ENCODE data around the gene SPTSSB. TPM values are rescaled to one million over a fixed set of nuclear protein-coding genes. Genes with fewer than 3 reads are reported as not detected.
A peak's percentile ranks its signal among the peaks of the same experiment; 100 is the strongest.

SPTSSB gene
- total RNA-seq, 1 experiment from 2014 or later, result not detected

DNA sequence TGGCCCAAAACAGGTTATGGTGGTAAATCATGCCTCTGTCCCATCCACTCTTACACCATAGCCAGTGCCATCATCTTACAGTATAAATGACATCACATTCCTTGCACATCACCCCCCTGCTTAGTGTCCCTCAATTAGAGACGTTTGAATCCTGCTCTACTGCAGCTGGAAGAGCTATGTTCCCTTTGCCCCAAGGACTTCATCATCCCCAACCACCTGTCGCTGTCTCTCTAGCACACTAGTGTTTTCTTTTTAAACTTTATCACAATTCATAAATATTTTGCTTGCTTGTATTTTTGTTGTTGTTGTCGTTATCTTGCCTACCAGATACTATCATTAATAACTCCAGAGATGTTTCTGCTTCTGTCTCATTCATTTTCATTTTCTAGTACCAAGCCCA lies 28.7 kb downstream of the SPTSSB start:
- no peaks in the 10 kb centered on the region for H3K9me3 ChIP-seq (replicated peaks)
- H3K4me1 ChIP-seq (replicated peaks), result peaks cover 42% of the 10 kb centered on the region
- H3K4me3 ChIP-seq, result no peak overlapping the region
- no peak for DNase-seq (ENCODE audit: low read depth in 1 of 2, low spot score in 2 of 2)
- no peaks in the 10 kb centered on the region for H3K27me3 ChIP-seq (replicated peaks)
- no peak overlapping the region for H3K27ac ChIP-seq
- H3K36me3 ChIP-seq, result no peaks in the 10 kb centered on the region

DNA sequence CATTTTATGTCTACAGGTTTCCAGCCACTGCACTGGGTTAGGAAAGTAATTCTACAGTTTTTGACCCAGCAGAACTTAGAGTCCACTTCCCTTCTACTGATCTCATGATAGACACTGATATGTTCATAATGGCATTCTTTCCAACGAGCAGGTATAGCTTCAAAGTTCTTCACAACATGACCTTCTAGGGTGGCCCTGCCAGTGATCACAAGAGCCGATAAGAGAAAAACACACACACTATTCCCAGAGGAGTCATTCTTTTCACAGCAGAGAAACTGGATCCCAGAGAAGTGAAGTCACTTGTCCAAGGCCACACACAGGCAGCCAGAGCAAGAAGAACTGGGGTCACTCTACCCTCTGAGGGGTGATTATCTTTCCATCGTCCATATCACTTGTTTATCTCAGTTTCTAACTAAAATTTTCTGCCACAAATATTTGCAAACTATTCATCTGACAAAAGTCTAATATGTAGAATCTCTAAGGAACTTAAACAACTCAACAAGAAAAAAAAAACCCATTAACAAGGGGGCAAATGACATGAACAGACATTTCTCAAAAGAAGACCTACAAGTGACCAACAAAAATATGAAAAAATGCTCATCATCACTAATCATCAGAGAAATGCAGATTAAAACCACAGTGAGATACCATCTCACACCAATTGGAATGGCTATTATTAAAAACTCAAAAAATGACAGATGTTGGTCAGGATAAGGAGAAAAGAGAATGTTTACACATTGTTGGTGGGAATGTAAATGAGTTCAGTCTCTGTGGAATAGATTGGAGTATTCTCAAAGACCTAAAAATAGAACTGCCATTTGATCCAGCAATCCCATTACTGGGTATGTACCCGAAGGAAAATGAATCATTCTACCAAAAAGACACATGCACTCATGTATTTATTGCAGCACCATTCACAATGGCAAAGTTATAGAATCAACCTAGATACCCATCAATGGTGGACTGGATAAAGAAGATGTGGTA lies 31.5 kb downstream of the SPTSSB start:
- DNase-seq (ENCODE audit: low read depth in 1 of 2, low spot score in 2 of 2), result peak; percentile 67 to 86
- H3K4me1 ChIP-seq (replicated peaks), result peaks cover 40% of the 10 kb centered on the region

DNA sequence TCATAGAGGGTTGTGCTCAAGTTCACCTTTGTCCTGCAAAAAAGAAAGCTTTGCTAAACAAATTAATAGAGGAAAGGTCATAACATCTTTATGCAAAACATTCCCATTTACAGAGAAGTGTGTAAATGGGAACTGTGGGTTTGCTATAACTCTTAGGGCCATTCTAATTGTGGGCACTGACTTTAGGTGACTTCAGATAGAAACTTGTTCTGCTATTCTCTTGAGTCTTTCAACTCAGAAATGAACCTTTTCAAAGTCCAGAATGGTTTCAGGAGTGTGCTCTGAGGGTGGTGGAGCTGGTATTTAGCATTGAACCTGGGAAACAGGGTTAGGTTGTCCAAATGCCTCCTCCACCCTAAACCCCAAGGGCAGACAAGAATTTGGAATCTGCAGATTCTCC lies 34.0 kb downstream of the SPTSSB start:
- H3K4me3 ChIP-seq, result no peak overlapping the region
- H3K9me3 ChIP-seq (replicated peaks), result no peaks in the 10 kb centered on the region
- no peak for DNase-seq (ENCODE audit: low read depth in 1 of 2, low spot score in 2 of 2)
- H3K36me3 ChIP-seq, result no peaks in the 10 kb centered on the region
- peaks cover 24% of the 10 kb centered on the region for H3K4me1 ChIP-seq (replicated peaks)
- no peaks in the 10 kb centered on the region for H3K27me3 ChIP-seq (replicated peaks)
- H3K27ac ChIP-seq, result no peak overlapping the region

More for the DNA sequence above, 31.5 kb downstream of the SPTSSB start:
- Histone ChIP-seq H3K27me3 (replicated peaks) (no peaks in the 10 kb centered on the region), H3K4me3 (no peak overlapping the region), H3K9me3 (replicated peaks) (no peaks in the 10 kb centered on the region), H3K36me3 (no peaks in the 10 kb centered on the region), H3K27ac (peak overlapping the region; percentile 72)

DNA sequence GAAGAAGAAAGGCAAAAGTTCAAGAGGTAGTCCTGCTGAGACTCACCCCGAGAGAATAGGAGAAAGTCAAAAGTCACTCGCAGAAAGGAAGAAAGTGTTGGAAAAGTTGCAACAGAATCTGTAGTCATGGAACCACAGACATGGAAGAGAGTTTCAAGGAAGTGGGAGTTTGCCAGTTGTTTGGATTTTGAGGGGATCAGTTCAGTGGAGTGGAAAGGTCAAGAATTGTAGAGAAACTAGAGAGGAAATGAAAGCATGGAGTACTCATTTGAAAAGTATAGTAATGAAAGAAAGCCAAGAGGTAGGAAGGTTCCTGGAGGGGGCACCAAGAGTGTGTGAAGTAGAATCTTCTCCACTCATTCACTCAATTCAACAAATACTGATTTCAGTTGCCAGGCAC lies 34.7 kb downstream of the SPTSSB start:
- no peak overlapping the region for H3K27ac ChIP-seq
- no peak overlapping the region for H3K4me3 ChIP-seq
- no peaks in the 10 kb centered on the region for H3K27me3 ChIP-seq (replicated peaks)
- DNase-seq (ENCODE audit: low read depth in 1 of 2, low spot score in 2 of 2), result no peak
- H3K4me1 ChIP-seq (replicated peaks), result peaks cover 24% of the 10 kb centered on the region
- no peaks in the 10 kb centered on the region for H3K36me3 ChIP-seq
- H3K9me3 ChIP-seq (replicated peaks), result no peaks in the 10 kb centered on the region

- H3K36me3 ChIP-seq, result no peaks in the 10 kb centered on the region
- no peak for DNase-seq (ENCODE audit: low read depth in 1 of 2, low spot score in 2 of 2)
- H3K4me1 ChIP-seq (replicated peaks), result peaks cover 1% of the 10 kb centered on the region
- H3K4me3 ChIP-seq, result no peak overlapping the region
- H3K27ac ChIP-seq, result no peak overlapping the region
- no peaks in the 10 kb centered on the region for H3K9me3 ChIP-seq (replicated peaks)
- H3K27me3 ChIP-seq (replicated peaks), result no peaks in the 10 kb centered on the region
These were observed 37.6 kb downstream of the SPTSSB start for GRCh38 chr3:161333696-161334095.

GRCh38 chr3:161332792-161333191 lies 38.5 kb downstream of the SPTSSB start:
- no peaks in the 10 kb centered on the region for H3K27me3 ChIP-seq (replicated peaks)
- H3K4me1 ChIP-seq (replicated peaks), result no peaks in the 10 kb centered on the region
- H3K27ac ChIP-seq, result no peak overlapping the region
- no peak overlapping the region for H3K4me3 ChIP-seq
- no peaks in the 10 kb centered on the region for H3K36me3 ChIP-seq
- no peaks in the 10 kb centered on the region for H3K9me3 ChIP-seq (replicated peaks)
- DNase-seq (ENCODE audit: low read depth in 1 of 2, low spot score in 2 of 2), result no peak

DNA sequence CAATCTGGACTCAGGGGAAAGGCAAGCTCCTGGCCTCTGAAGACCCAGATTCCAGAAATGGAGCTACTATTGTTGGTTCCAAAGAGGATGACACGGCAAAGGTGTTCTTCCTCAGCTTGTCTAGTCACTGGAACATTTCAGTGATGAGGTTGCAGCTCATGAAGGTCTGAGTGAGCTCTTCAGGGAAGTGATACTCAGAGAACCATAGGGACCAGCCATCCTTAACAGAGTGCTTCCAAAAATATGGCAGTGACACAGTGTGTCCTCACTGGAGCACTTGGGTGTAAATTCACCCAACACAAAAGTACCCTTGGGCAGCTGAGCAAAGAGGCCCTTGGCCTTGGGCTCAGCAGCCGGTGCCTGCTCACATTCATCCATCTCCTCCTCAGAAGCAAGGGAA lies 46.3 kb downstream of the SPTSSB start:
- H3K36me3 ChIP-seq, result no peaks in the 10 kb centered on the region
- no peaks in the 10 kb centered on the region for H3K4me1 ChIP-seq (replicated peaks)
- no peaks in the 10 kb centered on the region for H3K9me3 ChIP-seq (replicated peaks)
- DNase-seq (ENCODE audit: low read depth in 1 of 2, low spot score in 2 of 2), result no peak
- H3K27me3 ChIP-seq (replicated peaks), result no peaks in the 10 kb centered on the region
- no peak overlapping the region for H3K27ac ChIP-seq
- H3K4me3 ChIP-seq, result no peak overlapping the region

DNA sequence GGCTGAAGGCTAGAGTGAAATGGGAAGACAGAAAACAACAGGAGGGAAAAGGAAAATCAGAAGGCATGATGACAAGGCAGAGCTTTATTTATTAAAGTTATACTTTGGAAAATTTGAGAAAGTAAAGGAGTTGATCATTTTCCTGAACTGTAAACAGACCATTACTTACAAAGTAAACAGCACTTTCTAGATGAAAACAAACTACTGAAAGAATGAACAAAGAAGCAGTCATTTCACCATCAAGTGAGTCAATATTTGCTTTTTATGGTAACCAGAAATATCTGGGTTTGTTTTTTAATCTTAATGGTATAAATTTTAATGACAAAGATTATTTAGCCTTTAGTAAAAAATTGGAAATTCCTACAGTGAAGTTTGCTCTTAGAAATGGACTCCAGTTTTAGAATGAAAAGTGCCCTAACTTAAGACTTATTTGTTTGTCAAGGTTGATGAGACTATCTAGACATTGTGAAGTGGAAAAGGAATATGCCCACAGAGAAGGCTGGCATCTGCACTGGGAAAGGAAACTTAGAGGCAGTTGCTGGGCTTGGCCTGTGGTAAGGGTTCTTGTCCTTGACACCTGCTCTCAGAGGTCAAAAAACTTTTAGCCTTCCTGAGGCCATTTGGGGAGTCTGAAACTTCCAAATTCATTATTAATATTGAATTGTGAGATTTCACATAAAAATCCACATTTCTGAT lies 47.2 kb downstream of the SPTSSB start:
- H3K27ac ChIP-seq, result no peak overlapping the region
- no peaks in the 10 kb centered on the region for H3K36me3 ChIP-seq
- H3K27me3 ChIP-seq (replicated peaks), result no peaks in the 10 kb centered on the region
- no peaks in the 10 kb centered on the region for H3K4me1 ChIP-seq (replicated peaks)
- no peaks in the 10 kb centered on the region for H3K9me3 ChIP-seq (replicated peaks)
- H3K4me3 ChIP-seq, result no peak overlapping the region
- no peak for DNase-seq (ENCODE audit: low read depth in 1 of 2, low spot score in 2 of 2)

- Histone ChIP-seq H3K27me3 (replicated peaks) (no peaks in the 10 kb centered on the region), H3K4me1 (replicated peaks) (no peaks in the 10 kb centered on the region), H3K4me3 (no peak overlapping the region), H3K36me3 (no peaks in the 10 kb centered on the region), H3K27ac (no peak overlapping the region), H3K9me3 (replicated peaks) (no peaks in the 10 kb centered on the region)
- no peak for DNase-seq (ENCODE audit: low read depth in 1 of 2, low spot score in 2 of 2)
These were observed 48.3 kb downstream of the SPTSSB start for GRCh38 chr3:161322781-161323568.

GRCh38 chr3:161320837-161321236 lies 50.5 kb downstream of the SPTSSB start:
- H3K36me3 ChIP-seq, result no peaks in the 10 kb centered on the region
- H3K4me3 ChIP-seq, result no peak overlapping the region
- H3K4me1 ChIP-seq (replicated peaks), result no peaks in the 10 kb centered on the region
- no peak for DNase-seq (ENCODE audit: low read depth in 1 of 2, low spot score in 2 of 2)
- H3K9me3 ChIP-seq (replicated peaks), result no peaks in the 10 kb centered on the region
- H3K27ac ChIP-seq, result no peak overlapping the region
- H3K27me3 ChIP-seq (replicated peaks), result no peaks in the 10 kb centered on the region

DNA sequence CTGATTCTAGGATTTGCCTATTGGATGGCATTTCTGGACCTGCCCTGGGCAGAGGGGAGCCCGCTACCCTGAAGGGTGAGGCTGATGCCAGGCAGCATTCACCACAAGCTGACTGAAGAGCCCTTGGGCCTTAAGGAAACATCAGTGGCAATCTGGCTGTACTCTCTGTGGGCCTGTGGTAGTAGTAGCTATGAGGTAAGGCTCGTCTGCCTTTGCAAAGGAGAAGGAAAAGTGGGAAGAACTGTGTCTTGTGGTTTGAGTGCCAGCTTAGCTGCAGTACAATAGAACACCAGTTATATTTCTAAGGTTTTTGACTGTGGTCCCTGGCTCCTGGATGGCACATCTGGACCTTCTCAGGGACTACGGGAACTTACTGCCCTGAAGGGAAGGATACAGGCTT lies 51.5 kb downstream of the SPTSSB start:
- no peaks in the 10 kb centered on the region for H3K9me3 ChIP-seq (replicated peaks)
- no peaks in the 10 kb centered on the region for H3K4me1 ChIP-seq (replicated peaks)
- no peaks in the 10 kb centered on the region for H3K27me3 ChIP-seq (replicated peaks)
- H3K36me3 ChIP-seq, result no peaks in the 10 kb centered on the region
- no peak for DNase-seq (ENCODE audit: low read depth in 1 of 2, low spot score in 2 of 2)
- no peak overlapping the region for H3K4me3 ChIP-seq
- no peak overlapping the region for H3K27ac ChIP-seq

- DNase-seq (ENCODE audit: low read depth in 1 of 2, low spot score in 2 of 2), result no peak
- no peaks in the 10 kb centered on the region for H3K9me3 ChIP-seq (replicated peaks)
- H3K36me3 ChIP-seq, result no peaks in the 10 kb centered on the region
- H3K27ac ChIP-seq, result no peak overlapping the region
- H3K27me3 ChIP-seq (replicated peaks), result no peaks in the 10 kb centered on the region
- H3K4me3 ChIP-seq, result no peak overlapping the region
- no peaks in the 10 kb centered on the region for H3K4me1 ChIP-seq (replicated peaks)
These were observed 54.2 kb downstream of the SPTSSB start for GRCh38 chr3:161317077-161317476.

DNA sequence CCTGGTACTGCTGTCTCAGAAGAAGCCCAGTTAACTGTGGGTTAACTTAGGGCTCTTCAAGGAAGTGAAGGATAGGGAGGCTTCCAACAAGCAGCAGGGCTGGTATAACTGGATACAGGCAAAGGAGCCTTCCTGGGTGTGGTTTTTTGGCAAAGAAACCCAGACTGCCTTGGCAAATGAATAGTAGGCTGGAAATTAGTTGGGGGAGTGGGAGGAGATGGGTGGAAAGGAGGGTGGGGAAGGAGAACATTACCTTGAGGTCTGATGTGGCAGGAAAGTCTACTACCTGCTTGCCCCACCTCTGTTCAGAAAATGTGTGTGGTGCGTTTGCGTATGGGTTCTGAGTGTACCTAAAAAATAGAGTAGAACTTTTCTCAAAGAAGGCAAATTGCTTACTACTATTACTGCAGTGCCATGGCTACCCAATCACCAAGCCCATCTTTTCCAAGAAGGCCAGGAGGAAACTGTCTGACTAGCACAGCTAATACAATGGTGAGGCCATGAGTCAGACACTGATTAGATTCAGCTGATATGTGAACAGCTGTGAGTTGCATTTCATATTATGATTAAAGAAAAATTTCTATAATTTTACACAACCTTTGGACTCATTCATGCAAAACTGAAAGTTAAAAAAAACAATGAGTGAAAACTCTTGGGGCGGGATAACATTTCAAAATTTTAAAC lies 55.2 kb downstream of the SPTSSB start:
- Histone ChIP-seq H3K9me3 (replicated peaks) (no peaks in the 10 kb centered on the region), H3K4me3 (no peak overlapping the region), H3K27me3 (replicated peaks) (no peaks in the 10 kb centered on the region), H3K4me1 (replicated peaks) (no peaks in the 10 kb centered on the region), H3K36me3 (no peaks in the 10 kb centered on the region), H3K27ac (no peak overlapping the region)
- no peak for DNase-seq (ENCODE audit: low read depth in 1 of 2, low spot score in 2 of 2)

Measured in SJSA1 (cell line).